Esophagus squamous epithelium (tissue), 4 donors: ENCODE results near the gene CRYBB2.

ENCODE experiments used
- POLR2A ChIP-seq, 4 donors: fragments of 450-650 bp; IDR thresholded peaks; one replicate each; pipeline ENCODE4 v1.6.1; 2017; ENCODE audit warnings: antibody characterized with exemption in 4 of 4, mild to moderate bottlenecking in 4 of 4, moderate library complexity in 3 of 4
- TF ChIP-seq, protein P1 (sequence below), 6 experiments: fragments of 450-650 bp in 4 of 6; fragments of 200-600 bp in 2 of 6; sonication (generic) in 2 of 6; IDR thresholded peaks; one replicate each; pipeline ENCODE4 v1.5.1; 2016 to 2019; ENCODE audit warnings: antibody characterized with exemption in 6 of 6, mild to moderate bottlenecking in 4 of 6, moderate library complexity in 4 of 6

DNA sequence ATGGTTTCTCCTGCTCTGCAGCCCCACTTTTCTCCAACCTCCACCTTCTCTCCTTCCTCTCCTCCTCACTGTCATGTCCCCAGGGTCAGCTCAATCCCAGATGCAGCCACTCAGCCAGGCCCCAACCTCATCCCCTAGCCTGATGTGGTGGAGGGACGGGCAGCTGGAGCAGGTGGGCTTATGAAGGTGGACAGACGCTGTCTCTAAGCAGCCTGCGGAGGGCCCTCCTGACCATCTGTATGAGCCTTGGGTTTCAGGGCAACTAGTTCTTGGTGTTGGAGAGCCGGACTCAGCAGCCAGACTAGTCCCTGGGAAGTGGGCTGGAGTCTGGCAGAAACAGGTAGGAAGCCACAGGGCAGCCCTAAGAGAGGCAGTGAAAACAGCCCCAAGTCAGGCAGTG lies 18.1 kb downstream of the CRYBB2 start:
- TF ChIP-seq, protein P1, sequence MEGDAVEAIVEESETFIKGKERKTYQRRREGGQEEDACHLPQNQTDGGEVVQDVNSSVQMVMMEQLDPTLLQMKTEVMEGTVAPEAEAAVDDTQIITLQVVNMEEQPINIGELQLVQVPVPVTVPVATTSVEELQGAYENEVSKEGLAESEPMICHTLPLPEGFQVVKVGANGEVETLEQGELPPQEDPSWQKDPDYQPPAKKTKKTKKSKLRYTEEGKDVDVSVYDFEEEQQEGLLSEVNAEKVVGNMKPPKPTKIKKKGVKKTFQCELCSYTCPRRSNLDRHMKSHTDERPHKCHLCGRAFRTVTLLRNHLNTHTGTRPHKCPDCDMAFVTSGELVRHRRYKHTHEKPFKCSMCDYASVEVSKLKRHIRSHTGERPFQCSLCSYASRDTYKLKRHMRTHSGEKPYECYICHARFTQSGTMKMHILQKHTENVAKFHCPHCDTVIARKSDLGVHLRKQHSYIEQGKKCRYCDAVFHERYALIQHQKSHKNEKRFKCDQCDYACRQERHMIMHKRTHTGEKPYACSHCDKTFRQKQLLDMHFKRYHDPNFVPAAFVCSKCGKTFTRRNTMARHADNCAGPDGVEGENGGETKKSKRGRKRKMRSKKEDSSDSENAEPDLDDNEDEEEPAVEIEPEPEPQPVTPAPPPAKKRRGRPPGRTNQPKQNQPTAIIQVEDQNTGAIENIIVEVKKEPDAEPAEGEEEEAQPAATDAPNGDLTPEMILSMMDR (IDR thresholded peaks at IDR 0.05), result no peak
- no peak for TF ChIP-seq POLR2A (IDR thresholded peaks at IDR 0.05)
